Transverse colon (tissue), 4 donors: Measurements from ENCODE around the gene UMAD1. TPM values are rescaled to one million over a fixed set of nuclear protein-coding genes. Genes with fewer than 3 reads are reported as not detected.

Experiments
- DNase-seq: peaks from one replicate; pipeline ENCODE4 v3.0.0-alpha.2; 2019
- H3K27ac ChIP-seq, 4 donors: fragments of 200-600 bp; sonication (generic); 2 replicates each; pipeline ENCODE4 v1.5.1; 2016 to 2018; ENCODE audit warnings: inconsistent platforms in 4 of 4
- H3K27me3 ChIP-seq: fragments of 200-600 bp; sonication (generic); 2 replicates; pipeline ENCODE4 v1.5.1; 2017; ENCODE audit warnings: inconsistent platforms
- H3K36me3 ChIP-seq, 4 donors: fragments of 200-600 bp; sonication (generic); 2 replicates each; pipeline ENCODE4 v1.5.1; 2017 to 2019; ENCODE audit warnings: inconsistent platforms in 4 of 4
- H3K4me1 ChIP-seq, 4 donors: fragments of 200-600 bp; sonication (generic); 2 replicates each; pipeline ENCODE4 v1.5.1; 2017 to 2020; ENCODE audit warnings: inconsistent platforms in 4 of 4
- H3K4me3 ChIP-seq, 4 donors: fragments of 200-600 bp; sonication (generic); 1 replicate in 1 of 4; 2 replicates in 3 of 4; pipeline versions ENCODE4 v1.5.1 to v1.6.1; 2017 to 2019; ENCODE audit warnings: inconsistent platforms in 4 of 4
- H3K9me3 ChIP-seq, 2 donors: fragments of 200-600 bp; sonication (generic); 2 replicates each; pipeline ENCODE4 v1.5.1; 2017 to 2019; ENCODE audit warnings: inconsistent platforms in 2 of 2
- EP300 ChIP-seq: sonication (generic); formaldehyde crosslinking; IDR thresholded peaks from one replicate; pipeline ENCODE4 v1.6.1; 2017; ENCODE audit warnings: antibody characterized with exemption, low read depth
- POLR2A ChIP-seq: fragments of 450-650 bp; IDR thresholded peaks from one replicate; pipeline ENCODE4 v1.6.1; 2016; ENCODE audit warnings: antibody characterized with exemption, mild to moderate bottlenecking, moderate library complexity
- POLR2AphosphoS5 ChIP-seq, 3 donors: sonication (generic); formaldehyde crosslinking; IDR thresholded peaks; one replicate each; pipeline ENCODE4 v1.6.1; 2016; ENCODE audit warnings: antibody characterized with exemption in 3 of 3
- WGBS, 2 donors: methylation state at CpG; one replicate each; pipeline ENCODE4 v1.1.5; 2018; ENCODE audit warnings: low coverage in 1 of 2; 5-methylcytosine and 5-hydroxymethylcytosine counted together
- in situ Hi-C, 4 donors: fragments of 200-750 bp; cut with MboI; loops; one replicate each; pipeline versions ENCODE4 v1.15.0 to v1.15.1; 2017; ENCODE audit warnings: low sequenced_read_pairs in 3 of 4, low pct_ligation_motif_present in 1 of 4, low pct_unique_long_range_greater_than_20kb in 1 of 4
- intact Hi-C: fragments of 100-400 bp; cut with DNase I; formaldehyde crosslinking; loops from one replicate; pipeline ENCODE4 v1.15.1; 2023; ENCODE audit warnings: low total_unique reads
- total RNA-seq, 4 donors: library from RNA; depleted of rRNA; stranded (reverse); fragments of >200 nt; gene quantifications; one replicate each; pipeline ENCODE4 v1.1.0, GENCODE V29; 2016
- TF ChIP-seq, protein P1 (sequence below), 5 experiments: fragments of 200-600 bp in 3 of 5; fragments of 450-650 bp in 2 of 5; sonication (generic) in 3 of 5; IDR thresholded peaks; 1 replicate in 2 of 5; 2 replicates in 3 of 5; pipeline ENCODE4 v1.5.1; 2016 to 2017; ENCODE audit warnings: antibody characterized with exemption in 5 of 5, inconsistent platforms in 3 of 5, mild to moderate bottlenecking in 2 of 5, moderate library complexity in 1 of 5

Gene UMAD1
- total RNA-seq, 4 donors from 2014 or later, result 0.40 to 21.3 (median 14.6) TPM

DNA sequence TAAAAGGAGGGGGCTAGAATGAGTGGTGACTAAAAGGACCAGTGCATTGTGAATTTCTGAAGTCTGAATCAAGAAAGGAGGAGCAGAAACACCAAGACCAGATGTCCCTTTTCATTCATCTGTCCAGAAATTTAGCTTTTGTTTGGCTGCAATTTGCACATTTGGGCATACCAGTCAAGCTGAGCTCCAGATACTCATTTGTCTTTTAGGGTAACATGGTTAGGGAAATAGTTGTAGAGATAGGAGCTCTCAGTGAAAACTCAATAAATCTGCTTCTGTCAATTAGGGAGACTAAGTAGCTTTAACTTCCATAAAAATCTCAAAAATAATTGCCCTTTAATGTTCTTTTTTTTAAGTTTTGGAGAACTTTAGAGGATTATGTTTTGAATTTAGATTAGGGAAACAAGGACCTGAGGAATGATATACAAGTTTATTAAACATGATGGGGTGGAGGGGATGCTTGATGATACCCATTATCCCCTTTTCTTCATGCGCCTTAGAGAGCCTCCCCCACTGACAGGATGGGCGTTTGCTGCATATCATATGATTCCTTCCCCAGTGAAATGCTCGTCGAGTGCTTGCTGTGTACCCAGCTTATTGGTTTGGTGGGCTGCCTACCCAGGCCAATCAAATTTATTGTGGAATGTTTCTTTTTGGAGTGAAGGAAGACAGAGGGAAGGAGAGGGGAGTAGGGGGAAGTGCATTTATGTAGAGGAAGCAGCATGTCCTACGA, 128.6 kb downstream of the UMAD1 start:
- Histone ChIP-seq H3K4me1 (peaks cover 0 to 30% (median 0%) of the 10 kb centered on the region in 4 donors), H3K27me3 (no peaks in the 10 kb centered on the region), H3K27ac (no peak overlapping the region), H3K36me3 (no peaks in the 10 kb centered on the region), H3K4me3 (no peak overlapping the region), H3K9me3 (no peaks in the 10 kb centered on the region)
- in situ Hi-C loops, result loop anchor here in 1 of 4 donors (10.0 kb wide), 1 partner anchor 84 kb away; no protein-coding TSS in a partner anchor
- intact Hi-C loops, result no loop called here
- TF ChIP-seq, protein P1, sequence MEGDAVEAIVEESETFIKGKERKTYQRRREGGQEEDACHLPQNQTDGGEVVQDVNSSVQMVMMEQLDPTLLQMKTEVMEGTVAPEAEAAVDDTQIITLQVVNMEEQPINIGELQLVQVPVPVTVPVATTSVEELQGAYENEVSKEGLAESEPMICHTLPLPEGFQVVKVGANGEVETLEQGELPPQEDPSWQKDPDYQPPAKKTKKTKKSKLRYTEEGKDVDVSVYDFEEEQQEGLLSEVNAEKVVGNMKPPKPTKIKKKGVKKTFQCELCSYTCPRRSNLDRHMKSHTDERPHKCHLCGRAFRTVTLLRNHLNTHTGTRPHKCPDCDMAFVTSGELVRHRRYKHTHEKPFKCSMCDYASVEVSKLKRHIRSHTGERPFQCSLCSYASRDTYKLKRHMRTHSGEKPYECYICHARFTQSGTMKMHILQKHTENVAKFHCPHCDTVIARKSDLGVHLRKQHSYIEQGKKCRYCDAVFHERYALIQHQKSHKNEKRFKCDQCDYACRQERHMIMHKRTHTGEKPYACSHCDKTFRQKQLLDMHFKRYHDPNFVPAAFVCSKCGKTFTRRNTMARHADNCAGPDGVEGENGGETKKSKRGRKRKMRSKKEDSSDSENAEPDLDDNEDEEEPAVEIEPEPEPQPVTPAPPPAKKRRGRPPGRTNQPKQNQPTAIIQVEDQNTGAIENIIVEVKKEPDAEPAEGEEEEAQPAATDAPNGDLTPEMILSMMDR (IDR thresholded peaks at IDR 0.05), result no peak
- no peak for TF ChIP-seq EP300
- TF ChIP-seq POLR2A, result no peak
- no peak for TF ChIP-seq POLR2AphosphoS5 (IDR thresholded peaks at IDR 0.05)
- DNase-seq, result no peak
- 81 to 96% methylated on average over 5 of the region's 5 CpGs for WGBS, 2 donors

DNA sequence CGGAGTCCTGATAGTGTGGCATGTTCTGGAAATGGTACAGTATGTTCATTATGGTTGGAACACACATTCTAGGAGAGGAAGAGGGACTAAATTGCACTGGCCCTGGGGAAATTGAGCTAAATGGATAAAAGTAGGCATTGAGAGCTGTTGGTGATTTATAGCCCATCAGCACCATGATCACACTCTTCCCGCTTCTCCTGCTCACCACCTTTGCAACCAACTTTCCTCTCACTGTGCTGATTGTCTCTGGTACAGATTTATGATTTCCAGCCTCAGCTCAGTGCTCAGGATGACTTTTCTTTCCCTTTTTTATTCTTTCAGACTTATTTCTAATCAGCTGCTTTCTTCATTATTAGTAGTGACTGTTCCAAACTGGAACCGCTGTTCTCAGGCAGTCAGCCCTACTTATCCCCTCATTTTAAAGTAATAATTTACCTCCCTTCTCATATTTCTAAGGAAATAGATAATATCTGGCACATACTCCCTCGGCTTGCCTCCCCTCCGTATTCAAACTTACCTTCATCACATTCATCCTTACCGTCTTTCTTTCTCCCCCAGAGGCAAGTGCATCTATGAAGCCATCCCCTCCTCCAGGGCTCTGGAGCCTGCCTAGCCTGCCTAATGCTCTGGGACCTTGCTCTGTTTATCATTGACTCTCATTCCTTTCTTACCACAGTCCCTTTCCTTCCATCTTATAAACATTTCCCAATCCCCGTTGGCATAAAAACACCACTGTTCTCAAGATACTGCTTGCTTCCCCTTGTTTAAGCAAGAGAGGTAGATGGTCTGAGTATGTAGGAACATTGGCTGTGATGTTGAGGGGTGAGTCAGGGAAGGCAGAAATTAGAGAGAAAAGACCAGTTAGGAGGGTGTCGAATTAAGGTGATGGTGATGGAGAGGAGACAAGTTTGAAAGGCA, 129.4 kb downstream of the UMAD1 start:
- Histone ChIP-seq H3K4me3 (no peak overlapping the region), H3K27me3 (no peaks in the 10 kb centered on the region), H3K27ac (no peak overlapping the region), H3K36me3 (no peaks in the 10 kb centered on the region), H3K4me1 (peaks cover 0 to 24% (median 0%) of the 10 kb centered on the region in 4 donors), H3K9me3 (no peaks in the 10 kb centered on the region)
- no peak for DNase-seq
- TF ChIP-seq POLR2AphosphoS5 (IDR thresholded peaks at IDR 0.05) (no peak), POLR2A (no peak), EP300 (no peak)
- TF ChIP-seq, protein P1 (IDR thresholded peaks at IDR 0.05), result no peak
- WGBS, 2 donors, result 87 to 91% methylated on average over 8 of the region's 8 CpGs
- intact Hi-C loops (no loop called here), in situ Hi-C loops (loop anchor here in 1 of 4 donors (10.0 kb wide), 1 partner anchor 85 kb away; no protein-coding TSS in a partner anchor)

DNA sequence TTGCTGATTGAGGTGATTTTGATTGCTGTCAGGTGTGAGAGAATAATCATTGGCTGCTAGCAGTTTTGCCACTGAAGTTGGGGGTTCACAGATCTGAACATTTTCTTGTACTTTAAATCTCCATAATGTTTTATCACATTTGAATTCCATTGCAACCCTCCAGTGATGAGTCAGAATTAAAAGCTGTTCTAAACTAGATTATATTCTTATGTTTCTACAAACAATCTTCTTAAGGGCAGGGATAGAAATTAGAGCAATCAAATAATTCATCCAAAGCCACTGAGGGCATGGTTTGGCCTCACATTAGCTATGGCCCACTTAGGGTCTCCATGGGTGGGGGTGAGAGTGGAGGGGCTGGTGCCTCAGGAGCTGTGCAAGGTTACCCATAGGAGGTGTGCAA, 130.9 kb downstream of the UMAD1 start:
- H3K27me3 ChIP-seq, result no peaks in the 10 kb centered on the region
- TF ChIP-seq EP300 (no peak), POLR2A (no peak)
- in situ Hi-C loops, result no loop called here
- H3K9me3 ChIP-seq, result no peaks in the 10 kb centered on the region
- H3K4me3 ChIP-seq, result no peak overlapping the region
- intact Hi-C loops, result no loop called here
- H3K4me1 ChIP-seq, result peaks cover 0 to 23% (median 0%) of the 10 kb centered on the region in 4 donors
- no peaks in the 10 kb centered on the region for H3K36me3 ChIP-seq
- DNase-seq, result no peak
- no peak overlapping the region for H3K27ac ChIP-seq

DNA sequence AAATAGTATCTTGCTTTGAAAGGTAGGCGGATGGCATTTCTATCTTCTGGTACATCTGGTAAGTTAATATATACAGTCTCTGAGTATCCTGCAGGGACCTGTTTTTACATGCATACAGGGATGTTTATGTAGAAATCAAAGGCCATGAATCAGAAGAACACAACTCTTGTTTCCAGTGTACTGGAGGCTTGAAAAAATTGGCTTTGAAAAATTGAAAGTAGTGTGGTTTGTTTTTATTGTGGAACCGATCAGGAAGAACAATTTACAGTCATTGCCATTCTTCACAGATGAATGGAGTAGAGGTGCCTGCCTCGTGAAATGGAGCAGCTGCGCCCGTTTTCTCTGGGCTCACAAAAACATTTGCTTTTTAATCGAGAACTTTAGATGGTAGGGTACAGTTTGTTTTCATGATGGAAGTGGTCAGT, 131.9 kb downstream of the UMAD1 start:
- TF ChIP-seq POLR2A (no peak), EP300 (no peak), POLR2AphosphoS5 (IDR thresholded peaks at IDR 0.05) (no peak)
- TF ChIP-seq, protein P1 (IDR thresholded peaks at IDR 0.05), result no peak
- DNase-seq, result no peak

More for the DNA sequence above, 131.9 kb downstream of the UMAD1 start:
- peaks cover 0 to 23% (median 0%) of the 10 kb centered on the region in 4 donors for H3K4me1 ChIP-seq
- no peaks in the 10 kb centered on the region for H3K27me3 ChIP-seq
- 34 to 61% methylated on average over 6 of the region's 6 CpGs for WGBS, 2 donors
- in situ Hi-C loops (no loop called here), intact Hi-C loops (no loop called here)
- no peak overlapping the region for H3K27ac ChIP-seq
- no peaks in the 10 kb centered on the region for H3K9me3 ChIP-seq
- H3K4me3 ChIP-seq, result no peak overlapping the region
- H3K36me3 ChIP-seq, result no peaks in the 10 kb centered on the region
